Colonic mucosa (tissue), 4 donors: ENCODE measurements around the gene CASP8AP2. TPM values are rescaled to one million over a fixed set of nuclear protein-coding genes. Genes with fewer than 3 reads are reported as not detected.
"Not testable (repeated sequence)": the region's sequence is repeated elsewhere in the genome, so short reads cannot be mapped to it uniquely, and the experiment has no call there.

Experiments
- DNase-seq: peaks from one replicate; pipeline ENCODE4 v3.0.0-alpha.2; 2020
- H3K27ac ChIP-seq: fragments of 200-600 bp; one replicate; pipeline ENCODE4 v1.8.0; 2021
- H3K27me3 ChIP-seq: fragments of 200-600 bp; one replicate; pipeline ENCODE4 v1.8.0; 2021
- H3K36me3 ChIP-seq: fragments of 200-600 bp; one replicate; pipeline ENCODE4 v1.8.0; 2021
- H3K4me1 ChIP-seq: fragments of 200-600 bp; one replicate; pipeline ENCODE4 v1.8.0; 2021; ENCODE audit warnings: mild to moderate bottlenecking
- H3K4me3 ChIP-seq: fragments of 200-600 bp; one replicate; pipeline ENCODE4 v1.8.0; 2021
- H3K9ac ChIP-seq, 2 donors: one replicate each; pipeline ENCODE4 v1.7.0; 2013; ENCODE audit warnings: control low read depth in 2 of 2, low read depth in 2 of 2, low read length in 2 of 2
- H3K9me3 ChIP-seq: fragments of 200-600 bp; one replicate; pipeline ENCODE4 v1.8.0; 2021
- intact Hi-C: fragments of 100-400 bp; cut with DNase I; formaldehyde crosslinking; loops from one replicate; pipeline ENCODE4 v1.14.1; 2022
- total RNA-seq, 2 donors: library from RNA; stranded (reverse); fragmentation: NEBNext Ultra II Directional in 1 of 2; extraction: Animal tissue kit (Norgen Biotek cat#: 25700) in 1 of 2; gene quantifications; one replicate each; pipeline ENCODE4 v1.2.1, GENCODE V29; 2021
- TF ChIP-seq, protein P1 (sequence below): fragments of 200-600 bp; IDR thresholded peaks from one replicate; pipeline ENCODE4 v1.8.0; 2022; ENCODE audit warnings: antibody characterized with exemption, mild to moderate bottlenecking
- donor health status: healthy.
- donor health status: DM: no; HTN: no; CAD: no.
- donor health status: DM: no; HTN: no; CAD: no.

The CASP8AP2 gene
- total RNA-seq, 2 donors from 2014 or later = 13.4 to 15.8 TPM

DNA sequence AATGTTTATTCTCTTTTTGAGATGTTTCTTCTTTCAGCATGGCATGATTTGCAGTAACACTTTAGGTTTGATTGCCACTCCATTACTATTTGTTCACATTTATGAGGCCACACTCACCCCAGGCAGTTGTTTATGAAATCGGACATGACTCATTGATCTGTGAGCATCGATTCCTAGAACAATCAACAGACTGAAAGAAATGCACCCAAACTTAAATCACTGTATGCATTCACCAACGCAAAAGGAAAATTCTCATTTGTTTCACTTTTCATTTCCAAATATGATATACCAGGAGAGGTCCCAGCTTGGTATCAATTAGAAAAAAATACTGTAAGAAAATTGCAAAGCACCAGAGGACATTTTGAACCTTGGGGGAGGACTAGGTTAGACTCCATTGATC lies 59.2 kb downstream of the CASP8AP2 start:
- no peaks in the 10 kb centered on the region for H3K4me1 ChIP-seq
- H3K36me3 ChIP-seq = no peaks in the 10 kb centered on the region
- H3K9me3 ChIP-seq = no peaks in the 10 kb centered on the region
- no peak overlapping the region for H3K9ac ChIP-seq
- TF ChIP-seq, protein P1, sequence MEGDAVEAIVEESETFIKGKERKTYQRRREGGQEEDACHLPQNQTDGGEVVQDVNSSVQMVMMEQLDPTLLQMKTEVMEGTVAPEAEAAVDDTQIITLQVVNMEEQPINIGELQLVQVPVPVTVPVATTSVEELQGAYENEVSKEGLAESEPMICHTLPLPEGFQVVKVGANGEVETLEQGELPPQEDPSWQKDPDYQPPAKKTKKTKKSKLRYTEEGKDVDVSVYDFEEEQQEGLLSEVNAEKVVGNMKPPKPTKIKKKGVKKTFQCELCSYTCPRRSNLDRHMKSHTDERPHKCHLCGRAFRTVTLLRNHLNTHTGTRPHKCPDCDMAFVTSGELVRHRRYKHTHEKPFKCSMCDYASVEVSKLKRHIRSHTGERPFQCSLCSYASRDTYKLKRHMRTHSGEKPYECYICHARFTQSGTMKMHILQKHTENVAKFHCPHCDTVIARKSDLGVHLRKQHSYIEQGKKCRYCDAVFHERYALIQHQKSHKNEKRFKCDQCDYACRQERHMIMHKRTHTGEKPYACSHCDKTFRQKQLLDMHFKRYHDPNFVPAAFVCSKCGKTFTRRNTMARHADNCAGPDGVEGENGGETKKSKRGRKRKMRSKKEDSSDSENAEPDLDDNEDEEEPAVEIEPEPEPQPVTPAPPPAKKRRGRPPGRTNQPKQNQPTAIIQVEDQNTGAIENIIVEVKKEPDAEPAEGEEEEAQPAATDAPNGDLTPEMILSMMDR = no peak
- intact Hi-C loops = no loop called here
- DNase-seq = no peak
- H3K27ac ChIP-seq = no peak overlapping the region
- H3K4me3 ChIP-seq = no peak overlapping the region
- H3K27me3 ChIP-seq = no peaks in the 10 kb centered on the region

DNA sequence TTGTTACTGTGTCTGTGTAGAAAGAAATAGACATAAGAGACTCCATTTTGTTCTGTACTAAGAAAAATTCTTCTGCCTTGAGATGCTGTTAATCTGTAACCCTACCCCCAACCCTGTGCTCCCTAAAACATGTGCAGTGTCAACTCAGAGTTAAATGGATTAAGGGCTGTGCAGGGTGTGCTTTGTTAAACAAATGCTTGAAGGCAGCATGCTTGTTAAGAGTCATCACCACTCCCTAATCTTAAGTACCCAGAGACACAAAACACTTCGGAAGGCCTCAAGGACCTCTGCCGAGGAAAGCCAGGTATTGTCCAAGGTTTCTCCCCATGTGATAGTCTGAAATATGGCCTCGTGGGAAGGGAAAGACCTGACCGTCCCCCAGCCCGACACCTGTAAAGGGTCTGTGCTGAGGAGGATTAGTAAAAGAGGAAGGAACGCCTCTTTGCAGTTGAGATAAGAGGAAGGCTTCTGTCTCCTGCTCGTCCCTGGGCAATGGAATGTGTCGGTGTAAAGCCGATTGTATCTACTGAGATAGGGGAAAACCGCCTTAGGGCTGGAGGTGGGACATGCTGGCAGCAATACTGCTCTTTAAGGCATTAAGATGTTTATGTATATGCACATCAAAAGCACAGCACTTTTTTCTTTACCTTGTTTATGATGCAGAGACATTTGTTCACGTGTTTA lies 61.3 kb downstream of the CASP8AP2 start:
- DNase-seq, H3K36me3 ChIP-seq, H3K4me3 ChIP-seq, H3K27ac ChIP-seq, H3K4me1 ChIP-seq, H3K9ac ChIP-seq, H3K9me3 ChIP-seq, intact Hi-C loops, H3K27me3 ChIP-seq: not testable (repeated sequence)

DNA sequence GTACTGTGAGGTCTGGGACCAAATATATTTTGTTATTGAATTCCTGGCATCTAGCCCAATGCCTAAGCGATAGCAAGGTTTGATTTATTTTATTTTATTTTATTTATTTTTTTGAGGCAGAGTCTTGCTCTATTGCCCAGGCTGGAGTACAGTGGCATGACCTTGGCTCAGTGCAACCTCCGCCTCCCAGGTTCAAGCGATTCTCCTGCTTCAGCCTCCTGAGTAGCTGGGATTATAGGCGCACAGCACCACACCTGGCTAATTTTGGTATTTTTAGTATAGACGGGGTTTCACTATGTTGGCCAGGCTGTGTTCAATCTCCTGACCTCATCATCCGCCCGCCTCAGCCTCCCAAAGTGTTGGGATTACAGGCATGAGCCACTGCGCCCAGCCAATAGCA lies 62.9 kb downstream of the CASP8AP2 start:
- H3K4me3 ChIP-seq, H3K36me3 ChIP-seq, intact Hi-C loops, H3K9ac ChIP-seq, H3K27me3 ChIP-seq, H3K9me3 ChIP-seq, H3K27ac ChIP-seq, H3K4me1 ChIP-seq, DNase-seq: not testable (repeated sequence)

DNA sequence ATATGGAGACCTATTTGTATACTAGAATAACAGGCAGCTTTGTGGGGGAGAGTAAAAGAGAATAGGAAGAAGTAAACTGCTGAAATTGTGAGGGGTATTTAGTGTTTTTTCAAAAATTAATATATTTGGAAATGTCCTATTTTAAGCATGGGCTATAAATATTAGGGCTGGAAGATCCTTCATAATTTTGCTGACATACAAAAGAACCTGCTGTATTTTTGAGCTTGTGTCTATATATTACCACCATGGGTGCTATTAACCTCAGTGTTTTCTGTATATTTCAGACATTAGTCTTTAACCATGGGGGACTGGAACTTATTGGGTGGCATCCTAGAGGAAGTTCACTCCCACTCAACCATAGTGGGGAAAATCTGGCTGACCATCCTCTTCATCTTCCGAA lies 64.5 kb downstream of the CASP8AP2 start, which contains the start of gene GJA10:
Gene GJA10, plus strand, starts transcription at position 301 of the 400 bp plus-strand sequence. Its CDS starts 0 bp downstream, at position 301.
- intact Hi-C loops = no loop called here
- no peaks in the 10 kb centered on the region for H3K27me3 ChIP-seq
- TF ChIP-seq, protein P1 = no peak

DNA sequence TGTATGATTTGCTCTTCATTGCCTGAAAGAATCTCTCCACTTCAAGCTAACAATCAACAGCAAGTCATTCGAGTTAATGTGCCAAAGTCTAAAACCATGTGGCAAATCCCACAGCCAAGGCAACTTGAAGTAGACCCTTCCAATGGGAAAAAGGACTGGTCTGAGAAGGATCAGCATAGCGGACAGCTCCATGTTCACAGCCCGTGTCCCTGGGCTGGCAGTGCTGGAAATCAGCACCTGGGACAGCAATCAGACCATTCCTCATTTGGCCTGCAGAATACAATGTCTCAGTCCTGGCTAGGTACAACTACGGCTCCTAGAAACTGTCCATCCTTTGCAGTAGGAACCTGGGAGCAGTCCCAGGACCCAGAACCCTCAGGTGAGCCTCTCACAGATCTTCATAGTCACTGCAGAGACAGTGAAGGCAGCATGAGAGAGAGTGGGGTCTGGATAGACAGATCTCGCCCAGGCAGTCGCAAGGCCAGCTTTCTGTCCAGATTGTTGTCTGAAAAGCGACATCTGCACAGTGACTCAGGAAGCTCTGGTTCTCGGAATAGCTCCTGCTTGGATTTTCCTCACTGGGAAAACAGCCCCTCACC lies 65.7 kb downstream of the CASP8AP2 start:
- no peaks in the 10 kb centered on the region for H3K27me3 ChIP-seq
- H3K27ac ChIP-seq = no peak overlapping the region
- H3K4me3 ChIP-seq = no peak overlapping the region
- H3K36me3 ChIP-seq = no peaks in the 10 kb centered on the region
- intact Hi-C loops = no loop called here
- no peaks in the 10 kb centered on the region for H3K9me3 ChIP-seq
- no peak overlapping the region for H3K9ac ChIP-seq
- no peak for DNase-seq
- no peaks in the 10 kb centered on the region for H3K4me1 ChIP-seq
- TF ChIP-seq, protein P1 = no peak

More for the DNA sequence above, 64.5 kb downstream of the CASP8AP2 start, which contains the start of gene GJA10:
- DNase-seq = no peak
- Histone ChIP-seq H3K9me3 (no peaks in the 10 kb centered on the region), H3K9ac (no peak within 1 kb of the TSS), H3K4me3 (no peak within 1 kb of the TSS), H3K36me3 (no peaks in the 10 kb centered on the region), H3K4me1 (no peaks in the 10 kb centered on the region), H3K27ac (no peak within 1 kb of the TSS)

DNA sequence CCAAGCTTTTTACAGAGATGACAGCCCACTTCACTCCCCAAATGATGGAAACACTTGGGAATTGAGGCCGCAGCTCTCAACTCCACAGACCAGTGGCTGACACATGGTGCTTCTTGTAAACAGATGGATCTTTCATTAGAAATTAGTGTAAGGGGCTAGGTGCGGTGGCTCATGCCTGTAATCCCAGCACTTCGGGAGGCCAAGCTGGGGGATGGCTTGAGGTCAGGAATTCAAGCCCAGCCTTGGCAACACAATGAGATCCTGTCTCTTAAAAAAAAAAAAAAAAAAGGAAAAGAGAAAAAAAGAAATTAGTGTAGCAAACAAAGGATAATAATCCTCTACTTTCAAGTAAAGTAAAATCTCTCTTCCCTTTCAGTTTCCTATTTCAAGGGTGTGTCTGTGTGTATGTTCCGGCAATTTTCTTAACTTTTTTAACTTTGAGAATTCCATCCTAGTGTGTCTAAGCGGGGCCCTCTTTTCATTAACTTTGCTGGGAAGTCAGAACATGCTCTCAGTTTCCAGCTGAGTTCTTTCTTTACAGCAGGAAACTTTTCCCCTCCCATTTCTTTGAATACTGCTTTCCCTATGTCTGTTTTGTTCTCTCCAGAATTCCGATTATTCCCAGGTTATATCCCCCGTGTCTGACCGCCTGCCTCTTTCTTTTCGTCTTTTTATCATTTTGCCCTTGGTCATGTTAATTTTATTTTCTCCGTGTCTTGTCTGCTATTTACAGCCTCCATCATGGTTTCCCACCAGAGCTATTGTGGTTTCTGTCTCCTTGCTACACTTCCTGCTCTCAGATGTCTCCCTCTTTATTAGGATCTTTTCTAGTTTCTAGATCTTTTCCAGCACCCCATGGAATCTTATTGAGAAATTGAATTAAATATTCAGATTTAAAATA lies 80.6 kb downstream of the CASP8AP2 start:
- H3K4me1 ChIP-seq, H3K27me3 ChIP-seq, intact Hi-C loops, H3K9ac ChIP-seq, H3K4me3 ChIP-seq, H3K36me3 ChIP-seq, H3K9me3 ChIP-seq, H3K27ac ChIP-seq, DNase-seq: not testable (repeated sequence)
